GM21737 (cell line): ENCODE results near the gene FADS3.

Experiments
- ATAC-seq: cut with Tn5 transposase; IDR thresholded peaks from one replicate; pipeline ENCODE4 v1.9.1; 2021; ENCODE audit warnings: mild to moderate bottlenecking, moderate library complexity; ENCODE audit not compliant: unreplicated experiment

The FADS3 gene

GRCh38 chr11:61881397-61881796 lies 9.9 kb downstream of the FADS3 start:
- ATAC-seq: no peak

- no peak for ATAC-seq
These were observed 10.9 kb downstream of the FADS3 start for GRCh38 chr11:61880454-61880853.

GRCh38 chr11:61880031-61880430 lies 11.3 kb downstream of the FADS3 start:
- ATAC-seq: no peak

- no peak for ATAC-seq
These were observed 12.2 kb downstream of the FADS3 start for GRCh38 chr11:61879152-61879551.

- ATAC-seq: no peak
These were observed 15.6 kb downstream of the FADS3 start for GRCh38 chr11:61875698-61876097.

- no peak for ATAC-seq
These were observed 16.5 kb downstream of the FADS3 start for GRCh38 chr11:61874853-61875252.

GRCh38 chr11:61874377-61874809 lies 17.0 kb downstream of the FADS3 start:
- no peak for ATAC-seq

- no peak for ATAC-seq
These were observed 17.6 kb downstream of the FADS3 start for GRCh38 chr11:61873588-61874376.

GRCh38 chr11:61872935-61873565 lies 18.3 kb downstream of the FADS3 start:
- no peak for ATAC-seq

- ATAC-seq: peak; percentile 66
These were observed 20.2 kb downstream of the FADS3 start for GRCh38 chr11:61871158-61871597.

- no peak for ATAC-seq
These were observed 20.8 kb downstream of the FADS3 start for GRCh38 chr11:61870541-61871031.

GRCh38 chr11:61869708-61870451 lies 21.5 kb downstream of the FADS3 start:
- ATAC-seq: no peak

GRCh38 chr11:61869429-61869707 lies 22.0 kb downstream of the FADS3 start:
- no peak for ATAC-seq

GRCh38 chr11:61868571-61869428 lies 22.5 kb downstream of the FADS3 start:
- no peak for ATAC-seq

GRCh38 chr11:61866958-61867343 lies 24.4 kb downstream of the FADS3 start:
- no peak for ATAC-seq

- ATAC-seq: no peak
These were observed 25.0 kb downstream of the FADS3 start for GRCh38 chr11:61866231-61866957.

- ATAC-seq: no peak
These were observed 26.2 kb downstream of the FADS3 start for GRCh38 chr11:61864814-61865775.

GRCh38 chr11:61863548-61864081 lies 27.7 kb downstream of the FADS3 start:
- no peak for ATAC-seq
